Inferior parietal cortex (tissue), 1 donor: ENCODE data around the gene TSHZ3.

Experiments used
- DNase-seq: peaks from one replicate; pipeline ENCODE4 v3.0.0-alpha.2; 2016; ENCODE audit errors: extremely low spot score

The TSHZ3 gene

DNA sequence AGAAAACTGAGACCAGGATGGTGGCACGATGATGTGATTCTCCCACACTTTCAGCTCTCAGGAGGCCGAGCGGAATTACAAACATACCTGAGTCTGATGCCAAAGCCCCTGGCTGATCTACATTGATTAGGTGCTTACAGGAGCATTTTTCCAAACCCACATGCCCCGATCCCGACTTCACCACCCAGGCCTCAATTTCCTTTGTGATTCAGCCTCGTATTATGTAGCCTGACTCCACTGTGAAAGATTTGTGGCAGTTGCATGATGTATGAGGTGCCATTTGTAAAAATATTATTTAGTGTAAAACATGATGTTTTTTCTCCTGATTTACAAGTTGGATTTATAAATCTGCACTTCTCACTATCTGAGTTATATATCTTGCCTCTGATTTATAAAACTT, 118.0 kb downstream of the TSHZ3 start:
- no peak for DNase-seq

DNA sequence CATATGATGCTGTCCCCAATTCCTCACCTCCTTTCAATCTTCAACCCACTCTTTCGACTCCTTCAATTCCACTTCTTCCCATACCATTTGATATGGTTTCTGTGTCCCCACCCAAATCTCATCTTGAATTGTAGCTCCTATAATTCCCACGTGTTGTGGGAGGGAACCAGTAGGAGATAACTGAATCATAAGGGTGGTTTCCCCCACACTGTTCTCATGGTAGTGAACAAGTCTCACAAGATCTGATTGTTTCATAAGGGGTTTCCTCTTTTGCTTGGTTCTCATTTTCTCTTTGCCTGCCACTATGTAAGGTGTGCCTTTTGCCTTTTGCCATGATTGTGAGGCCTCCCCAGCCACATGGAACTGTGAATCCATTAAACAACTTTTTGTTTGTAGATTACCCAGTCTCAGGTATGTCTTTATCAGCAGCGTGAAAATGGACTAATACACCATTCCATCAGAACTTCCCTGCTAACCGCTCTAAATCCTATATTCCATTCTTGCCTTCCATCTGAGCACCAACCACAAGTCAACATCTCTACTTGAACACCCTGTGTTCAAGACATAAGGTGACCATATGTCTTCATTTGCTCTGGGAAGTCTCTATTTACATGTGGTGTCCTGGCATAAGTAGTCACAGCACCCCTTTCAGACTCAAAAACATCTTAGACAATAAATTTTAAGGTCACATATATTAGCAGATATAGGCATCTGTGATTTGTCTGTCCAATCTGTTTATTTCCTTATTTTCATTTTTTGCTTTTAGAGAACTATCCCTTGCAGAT, 122.9 kb downstream of the TSHZ3 start:
- no peak for DNase-seq
